ENCODE results near the gene ELAVL1. TPM values are rescaled to one million over a fixed set of nuclear protein-coding genes. Genes with fewer than 3 reads are reported as not detected.

The ELAVL1 gene
- total and polyA plus RNA-seq, 7 donors: 15.8 to 31.0 (median 20.3) TPM

DNA sequence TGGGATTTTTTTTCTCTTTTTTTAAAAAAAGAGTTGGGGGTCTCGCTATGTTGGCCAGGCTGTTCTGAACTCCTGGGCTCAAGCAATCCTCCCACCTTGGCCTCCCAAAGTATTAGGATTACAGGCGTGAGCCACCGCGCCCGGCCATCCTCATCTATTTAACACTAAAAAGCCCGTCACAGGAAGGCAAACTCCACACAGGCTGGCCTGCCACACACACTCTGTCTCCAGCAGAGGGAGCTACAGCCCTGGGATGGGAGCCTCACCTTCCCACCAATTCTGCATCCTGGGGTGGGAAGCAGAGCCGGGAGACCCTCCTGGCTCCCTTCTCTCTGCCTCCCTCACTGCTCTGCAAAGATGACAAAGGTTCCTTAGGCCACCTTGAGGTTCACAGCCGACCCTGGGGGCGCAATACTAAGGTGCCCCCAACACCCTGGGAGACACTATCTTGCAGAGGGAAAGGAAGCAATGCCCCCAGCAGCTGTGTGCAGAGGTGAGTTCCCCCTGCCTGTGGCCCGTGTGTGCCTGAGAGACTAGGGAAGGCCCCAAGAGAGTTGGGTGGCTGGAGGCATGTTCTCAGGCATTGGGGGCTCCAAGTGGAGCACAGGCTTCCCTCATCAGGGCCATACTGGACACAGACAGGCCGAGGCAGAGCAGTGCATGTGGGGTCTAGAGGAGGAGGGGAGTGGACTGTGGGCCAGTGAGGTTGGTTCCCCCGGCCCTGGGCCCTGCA, 34.6 kb downstream of the ELAVL1 start:
- WGBS, 2 donors: 75 to 78% methylated on average over 12 of the region's 12 CpGs
- H3K4me1 ChIP-seq: no peaks in the 10 kb centered on the region
- no peak overlapping the region for H3K27ac ChIP-seq
- H3K27me3 ChIP-seq: no peaks in the 10 kb centered on the region
- intact Hi-C loops (cut with DNase I): no loop called here
- H3K36me3 ChIP-seq: peaks cover 26 to 94% (median 48%) of the 10 kb centered on the region in 4 donors
- H3K4me3 ChIP-seq: no peak overlapping the region
- H3K9me3 ChIP-seq: no peaks in the 10 kb centered on the region
- TF ChIP-seq, protein P1, sequence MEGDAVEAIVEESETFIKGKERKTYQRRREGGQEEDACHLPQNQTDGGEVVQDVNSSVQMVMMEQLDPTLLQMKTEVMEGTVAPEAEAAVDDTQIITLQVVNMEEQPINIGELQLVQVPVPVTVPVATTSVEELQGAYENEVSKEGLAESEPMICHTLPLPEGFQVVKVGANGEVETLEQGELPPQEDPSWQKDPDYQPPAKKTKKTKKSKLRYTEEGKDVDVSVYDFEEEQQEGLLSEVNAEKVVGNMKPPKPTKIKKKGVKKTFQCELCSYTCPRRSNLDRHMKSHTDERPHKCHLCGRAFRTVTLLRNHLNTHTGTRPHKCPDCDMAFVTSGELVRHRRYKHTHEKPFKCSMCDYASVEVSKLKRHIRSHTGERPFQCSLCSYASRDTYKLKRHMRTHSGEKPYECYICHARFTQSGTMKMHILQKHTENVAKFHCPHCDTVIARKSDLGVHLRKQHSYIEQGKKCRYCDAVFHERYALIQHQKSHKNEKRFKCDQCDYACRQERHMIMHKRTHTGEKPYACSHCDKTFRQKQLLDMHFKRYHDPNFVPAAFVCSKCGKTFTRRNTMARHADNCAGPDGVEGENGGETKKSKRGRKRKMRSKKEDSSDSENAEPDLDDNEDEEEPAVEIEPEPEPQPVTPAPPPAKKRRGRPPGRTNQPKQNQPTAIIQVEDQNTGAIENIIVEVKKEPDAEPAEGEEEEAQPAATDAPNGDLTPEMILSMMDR (IDR thresholded peaks at IDR 0.05): peak; percentile 15 to 65 (median 32)
- TF ChIP-seq POLR2AphosphoS5 (IDR thresholded peaks at IDR 0.05): no peak
- no peak for DNase-seq

DNA sequence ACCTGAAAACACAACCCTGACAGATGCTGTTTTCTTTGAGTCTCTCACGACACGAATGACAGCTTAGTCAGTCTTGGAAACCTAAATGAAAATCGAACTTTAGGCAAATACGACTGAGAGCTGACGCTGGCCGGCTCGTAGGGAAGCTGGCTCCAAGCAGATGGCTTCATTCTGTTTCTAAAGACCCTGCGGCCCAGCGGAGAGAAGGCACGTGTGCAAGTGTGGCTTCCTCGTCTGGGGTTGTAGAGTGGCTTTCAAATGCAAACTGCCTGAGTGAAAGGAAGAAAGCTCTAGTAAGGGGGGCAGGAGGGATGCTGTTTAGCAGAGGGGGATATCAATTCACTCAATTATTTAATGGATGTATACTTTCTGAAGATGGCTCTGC, 35.9 kb downstream of the ELAVL1 start:
- intact Hi-C loops (cut with DNase I): no loop called here
- no peaks in the 10 kb centered on the region for H3K4me1 ChIP-seq
- H3K4me3 ChIP-seq: no peak overlapping the region
- 95% methylated on average over 11 of the region's 11 CpGs for whole genome bisulfite sequencing, 2 donors
- H3K9me3 ChIP-seq: no peaks in the 10 kb centered on the region
- no peak overlapping the region for H3K27ac ChIP-seq
- H3K27me3 ChIP-seq: no peaks in the 10 kb centered on the region
- peaks cover 33 to 97% (median 53%) of the 10 kb centered on the region in 4 donors for H3K36me3 ChIP-seq
- TF ChIP-seq, protein P1 (IDR thresholded peaks at IDR 0.05): no peak
- TF ChIP-seq POLR2AphosphoS5 (IDR thresholded peaks at IDR 0.05) (no peak), EP300 (IDR thresholded peaks at IDR 0.05) (no peak), POLR2A (IDR thresholded peaks at IDR 0.05) (no peak)
- no peak for DNase-seq

GRCh38 chr19:7968796-7969554, 36.5 kb downstream of the ELAVL1 start:
- WGBS, 2 donors: 90 to 94% methylated on average over 20 of the region's 20 CpGs
- H3K36me3 ChIP-seq: peaks cover 33 to 97% (median 50%) of the 10 kb centered on the region in 4 donors
- no peak overlapping the region for H3K4me3 ChIP-seq
- TF ChIP-seq EP300 (IDR thresholded peaks at IDR 0.05) (no peak), POLR2A (IDR thresholded peaks at IDR 0.05) (no peak)
- no peaks in the 10 kb centered on the region for H3K4me1 ChIP-seq
- intact Hi-C loops (cut with DNase I): no loop called here
- H3K9me3 ChIP-seq: no peaks in the 10 kb centered on the region
- DNase-seq: no peak
- H3K27ac ChIP-seq: no peak overlapping the region
- H3K27me3 ChIP-seq: no peaks in the 10 kb centered on the region

DNA sequence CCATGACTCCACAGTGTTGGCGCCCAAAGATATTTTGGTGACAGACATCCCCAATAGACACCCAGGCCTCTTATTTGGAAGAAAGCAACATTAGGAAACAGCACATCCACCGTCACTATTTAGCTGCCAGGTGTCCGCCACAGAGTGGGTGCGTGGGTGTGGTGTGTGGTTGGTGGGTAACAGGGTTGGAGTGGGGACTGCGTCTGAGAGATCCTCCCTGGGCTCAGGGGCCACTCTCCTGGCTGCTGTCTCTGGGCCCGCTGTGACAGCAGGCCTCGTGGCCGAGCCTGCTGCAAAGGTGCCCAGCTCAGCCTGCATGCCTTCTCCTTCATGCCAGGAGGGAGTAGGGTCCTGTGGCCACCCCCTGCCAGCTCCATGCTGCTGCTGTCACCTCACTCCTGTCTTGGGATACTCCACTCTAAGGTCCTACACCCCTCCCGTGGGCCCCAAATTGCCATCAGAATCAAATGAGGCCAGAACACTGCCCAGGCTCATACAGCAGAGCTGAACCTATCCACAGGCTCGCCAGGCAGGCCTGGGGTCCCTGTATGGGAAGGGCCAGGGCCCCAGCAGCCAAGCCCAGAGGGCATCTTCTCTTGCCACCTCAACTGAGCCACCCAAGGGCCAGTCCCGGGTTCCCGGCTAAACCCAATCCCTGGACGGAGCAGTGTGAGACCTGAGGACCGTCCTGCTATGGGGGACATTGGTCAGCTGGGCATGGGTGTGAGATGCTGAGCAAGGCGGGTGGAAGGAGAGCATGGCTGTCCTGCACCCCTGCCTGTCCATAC, 37.2 kb downstream of the ELAVL1 start:
- no peak for DNase-seq
- no peak overlapping the region for H3K27ac ChIP-seq
- intact Hi-C loops (cut with DNase I): no loop called here
- TF ChIP-seq EP300 (IDR thresholded peaks at IDR 0.05): no peak
- H3K36me3 ChIP-seq: peaks cover 37 to 97% (median 49%) of the 10 kb centered on the region in 4 donors
- H3K4me1 ChIP-seq: no peaks in the 10 kb centered on the region
- no peaks in the 10 kb centered on the region for H3K27me3 ChIP-seq
- H3K9me3 ChIP-seq: no peaks in the 10 kb centered on the region
- H3K4me3 ChIP-seq: no peak overlapping the region
- 95 to 96% methylated on average over 15 of the region's 15 CpGs for WGBS, 2 donors

DNA sequence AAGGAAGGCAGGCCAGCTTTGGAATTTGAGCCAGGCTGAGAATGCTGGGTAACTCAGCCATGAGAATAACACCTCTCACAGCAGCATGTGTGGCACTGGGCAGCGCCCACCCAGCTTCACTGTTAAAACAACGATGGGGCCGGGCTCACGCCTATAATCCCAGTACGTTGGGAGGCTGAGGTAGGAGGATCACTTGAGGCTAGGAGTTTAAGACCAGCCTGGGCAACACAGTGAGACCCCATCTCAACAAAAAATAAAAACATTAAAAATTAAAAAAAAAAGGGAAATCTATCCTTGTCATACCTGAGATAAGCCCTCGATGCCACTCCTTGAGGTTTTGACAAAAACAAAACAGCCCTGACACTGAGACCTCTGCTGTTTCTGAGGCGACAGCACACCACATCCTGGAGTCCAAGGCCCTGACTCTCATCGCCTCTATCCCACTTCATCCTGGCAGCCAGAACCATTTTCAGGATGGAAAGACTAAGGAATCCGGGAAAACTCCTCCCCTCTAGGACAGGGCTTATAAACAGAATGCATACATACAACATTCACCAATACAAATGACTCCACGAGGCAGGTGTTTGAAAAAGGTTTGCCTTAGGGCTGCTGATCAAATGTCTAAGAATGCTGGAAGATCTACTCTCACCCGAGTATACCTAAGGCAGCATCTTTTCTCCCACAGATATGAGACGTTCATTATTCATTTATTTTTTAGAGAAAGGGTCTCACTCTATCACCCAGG, 39.3 kb downstream of the ELAVL1 start:
- no peak for TF ChIP-seq POLR2AphosphoS5 (IDR thresholded peaks at IDR 0.05)
- no peak for TF ChIP-seq POLR2A (IDR thresholded peaks at IDR 0.05)
- no peak for TF ChIP-seq EP300 (IDR thresholded peaks at IDR 0.05)
- TF ChIP-seq, protein P1 (IDR thresholded peaks at IDR 0.05): no peak
- intact Hi-C loops (cut with DNase I): no loop called here
- Histone ChIP-seq H3K9me3 (no peaks in the 10 kb centered on the region), H3K4me3 (no peak overlapping the region), H3K27me3 (no peaks in the 10 kb centered on the region), H3K36me3 (peaks cover 42 to 97% (median 50%) of the 10 kb centered on the region in 4 donors), H3K4me1 (no peaks in the 10 kb centered on the region), H3K27ac (no peak overlapping the region)
- WGBS, 2 donors: 92 to 95% methylated on average over 12 of the region's 12 CpGs
- DNase-seq: no peak
